ENCODE data around the gene ZNF469.

Gene ZNF469

GRCh38 chr16:88380099-88380498 lies 2.7 kb upstream of the ZNF469 start:
- no peak for DNase-seq

DNA sequence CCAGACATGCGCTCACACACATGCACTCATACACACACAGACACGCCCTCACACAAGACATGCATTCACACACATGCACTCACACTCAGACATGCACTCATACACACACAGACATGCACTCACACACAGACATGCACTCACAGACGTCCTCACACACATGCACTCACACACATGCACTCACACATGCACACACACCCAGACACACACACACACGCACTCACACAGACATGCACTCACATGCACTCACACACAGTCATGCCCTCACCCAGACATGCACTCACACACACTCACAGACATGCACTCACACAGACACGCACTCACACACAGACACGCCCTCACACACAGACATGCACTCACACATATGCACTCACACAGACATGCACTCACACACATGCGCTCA lies 2.1 kb upstream of the ZNF469 start:
- DNase-seq, result no peak

- no peak for DNase-seq
Observed at GRCh38 chr16:88381820-88382451, 823 bp upstream of the ZNF469 start.

GRCh38 chr16:88383401-88384221 lies 852 bp downstream of the ZNF469 start:
- DNase-seq, result no peak

DNA sequence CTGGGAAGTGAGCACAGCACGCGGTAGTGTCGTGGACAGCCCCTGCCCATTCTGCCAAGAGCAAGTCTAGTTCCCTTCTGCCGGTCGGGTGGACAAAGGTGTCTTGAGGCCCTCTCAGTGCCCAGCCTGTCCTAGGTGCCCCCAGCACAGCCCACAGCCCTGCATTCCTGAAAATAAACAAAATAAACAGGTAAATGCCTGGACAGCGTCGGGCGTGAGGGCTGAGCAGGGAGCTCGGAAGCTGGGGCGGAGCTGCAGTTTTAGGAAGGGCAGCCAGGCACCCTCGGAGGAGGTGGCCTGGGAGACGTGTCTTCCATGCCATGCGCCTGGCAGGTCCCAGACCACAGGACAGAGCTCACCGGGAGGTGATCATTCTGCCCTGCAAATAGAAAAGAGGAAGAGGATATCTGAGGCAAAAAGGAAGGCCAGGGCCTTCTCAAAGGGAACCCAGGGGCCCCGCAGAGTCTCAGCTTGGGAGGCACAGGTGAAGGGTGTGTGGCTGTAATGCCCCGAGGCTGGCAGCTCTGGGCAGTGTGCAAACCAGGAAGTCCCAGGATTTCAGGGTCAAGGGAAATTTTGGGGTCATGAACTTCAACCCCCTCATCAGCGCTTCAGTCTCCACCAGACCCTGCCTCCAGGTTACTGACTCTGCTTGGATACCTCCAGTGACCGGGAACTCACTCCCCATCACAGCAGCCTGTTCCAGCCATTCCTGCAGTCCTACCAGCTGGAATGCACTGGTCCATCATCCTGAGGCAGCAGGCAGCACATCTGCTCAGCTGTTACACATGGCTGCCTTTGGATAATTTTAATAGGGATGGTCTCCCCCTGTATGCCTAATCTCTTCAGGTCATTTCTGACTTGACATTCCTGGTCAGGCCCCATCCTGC lies 1.7 kb downstream of the ZNF469 start:
- no peak for DNase-seq

DNA sequence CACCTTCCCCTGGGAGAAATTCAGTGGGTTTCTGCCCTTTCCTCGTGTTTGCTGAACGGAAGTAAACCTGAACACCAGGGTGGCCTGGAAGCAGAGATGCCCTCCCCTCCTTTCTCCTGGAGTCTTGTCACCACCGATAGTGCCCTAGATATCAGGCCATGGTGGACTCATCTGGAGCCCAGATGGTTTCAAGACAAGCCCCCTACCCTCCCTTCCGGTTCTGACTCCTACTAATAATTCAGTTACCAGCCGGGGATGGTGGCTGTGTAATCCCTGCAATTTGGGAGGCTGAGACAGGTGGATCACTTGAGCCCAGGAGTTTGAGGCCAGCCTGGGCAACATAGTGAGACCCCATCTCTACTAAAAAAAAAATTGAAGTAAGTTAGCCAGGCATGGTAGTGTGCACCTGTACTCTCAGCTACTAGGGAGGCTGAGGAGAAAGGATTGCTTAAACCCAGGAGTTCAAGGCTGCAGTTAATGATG lies 2.4 kb downstream of the ZNF469 start:
- no peak for DNase-seq

DNA sequence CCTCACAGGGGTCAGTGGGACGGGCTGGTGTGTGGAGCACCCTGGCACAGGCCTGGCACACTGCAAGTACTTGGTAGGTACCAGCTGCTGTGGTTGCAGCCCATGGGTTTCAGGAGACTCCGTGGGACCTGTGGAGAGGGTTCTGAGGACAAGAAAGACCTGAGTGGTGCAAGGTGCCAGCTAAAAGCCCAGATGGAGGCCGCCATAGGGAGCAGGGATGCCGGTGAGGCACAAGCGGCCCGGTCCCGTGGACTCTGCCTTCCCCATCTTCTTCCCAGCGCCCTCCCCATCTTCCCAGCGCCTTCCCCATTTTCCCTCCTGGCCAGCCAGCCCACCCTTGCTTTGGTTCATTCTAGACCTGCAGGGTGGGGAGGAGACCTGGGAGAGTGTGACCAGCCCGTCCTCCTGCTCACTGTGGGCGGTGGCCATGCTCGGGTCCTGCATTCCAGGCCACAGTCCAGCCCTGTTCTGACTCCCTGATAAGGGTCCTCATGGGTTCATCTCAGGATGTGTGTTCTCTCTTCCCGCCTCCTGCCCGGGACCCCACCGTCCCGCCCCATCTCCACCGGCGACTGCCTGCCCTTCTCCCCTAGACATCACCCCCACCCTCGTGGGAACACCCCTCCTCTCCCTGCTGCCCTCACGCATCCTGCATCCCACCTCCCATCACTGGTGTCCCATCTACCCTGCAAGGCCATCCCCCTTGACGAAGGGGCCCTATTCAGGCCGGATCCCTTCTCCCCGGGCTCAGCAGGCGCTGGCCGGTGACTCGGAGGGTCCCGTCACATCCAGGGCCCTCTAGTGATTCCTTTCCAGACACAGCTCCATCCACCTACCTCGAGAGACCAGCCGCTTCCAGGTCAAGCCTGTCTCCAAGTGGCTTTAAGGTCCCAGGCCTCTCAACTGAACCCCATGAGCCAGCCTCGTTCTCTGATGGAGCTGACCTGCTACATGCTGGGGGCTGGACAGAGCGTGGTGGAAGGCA lies 3.4 kb downstream of the ZNF469 start:
- no peak for DNase-seq

DNA sequence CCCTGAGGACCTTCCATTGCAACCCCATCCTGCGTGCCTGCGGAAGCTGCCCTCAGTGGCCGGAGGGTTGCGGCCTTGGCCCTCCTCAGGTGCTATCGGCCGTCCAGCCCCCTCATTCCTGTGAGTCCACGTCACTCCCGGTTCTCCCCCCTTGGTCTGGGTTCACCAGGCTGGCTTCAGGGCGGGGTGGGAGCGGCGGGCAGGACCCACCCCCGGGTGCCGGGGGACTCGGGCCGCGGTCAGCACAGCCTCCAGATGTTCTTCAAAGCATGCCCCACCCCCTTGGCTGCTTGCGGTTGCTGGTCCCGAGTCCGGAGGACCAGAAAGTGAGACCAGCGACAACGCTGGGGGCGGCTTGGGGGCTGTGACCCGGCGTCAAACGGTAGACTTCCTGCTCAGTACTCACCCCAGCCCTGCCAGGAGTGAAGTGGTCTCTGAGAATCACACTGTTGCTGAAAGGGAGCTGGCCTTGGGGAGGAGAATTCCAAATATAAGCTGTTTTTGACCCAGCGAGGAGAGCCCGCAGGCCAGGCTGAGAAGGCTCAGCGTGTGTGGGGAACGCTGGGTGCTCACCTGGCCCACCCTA lies 4.5 kb downstream of the ZNF469 start:
- no peak for DNase-seq

DNA sequence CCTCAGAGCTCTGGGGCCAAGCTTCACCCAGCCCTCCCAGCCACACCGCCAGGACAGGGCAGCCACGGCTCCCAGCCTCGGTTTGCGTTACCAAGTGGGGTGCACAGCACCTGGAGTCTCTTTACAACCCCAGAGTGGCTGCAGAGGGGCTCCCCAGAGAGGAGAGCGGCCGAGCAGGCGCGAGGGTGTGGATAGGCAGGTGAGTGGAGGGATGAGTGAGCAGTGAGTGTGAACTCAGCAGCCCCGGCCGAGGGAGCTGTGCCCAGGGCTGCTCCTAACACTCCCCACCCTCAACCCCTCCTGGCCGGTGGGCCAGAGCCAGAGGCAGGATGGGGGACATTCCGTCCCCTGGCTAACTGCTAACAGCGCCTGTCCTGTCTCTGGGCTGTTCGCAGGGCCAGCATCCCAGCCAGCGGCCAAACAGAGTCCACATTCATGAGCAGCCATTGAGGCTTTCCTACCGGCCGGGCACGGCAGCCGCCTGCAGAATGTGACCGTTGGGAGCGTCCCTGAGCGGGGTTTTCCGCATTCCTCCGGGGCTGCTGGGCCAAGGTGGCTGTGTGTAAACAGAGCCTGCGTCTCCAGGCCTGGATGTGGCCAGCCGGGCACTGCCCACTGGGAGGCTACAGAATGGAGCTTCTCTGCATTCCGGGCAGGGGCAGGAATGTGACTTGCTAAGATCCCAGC lies 5.3 kb downstream of the ZNF469 start:
- DNase-seq, result no peak

DNA sequence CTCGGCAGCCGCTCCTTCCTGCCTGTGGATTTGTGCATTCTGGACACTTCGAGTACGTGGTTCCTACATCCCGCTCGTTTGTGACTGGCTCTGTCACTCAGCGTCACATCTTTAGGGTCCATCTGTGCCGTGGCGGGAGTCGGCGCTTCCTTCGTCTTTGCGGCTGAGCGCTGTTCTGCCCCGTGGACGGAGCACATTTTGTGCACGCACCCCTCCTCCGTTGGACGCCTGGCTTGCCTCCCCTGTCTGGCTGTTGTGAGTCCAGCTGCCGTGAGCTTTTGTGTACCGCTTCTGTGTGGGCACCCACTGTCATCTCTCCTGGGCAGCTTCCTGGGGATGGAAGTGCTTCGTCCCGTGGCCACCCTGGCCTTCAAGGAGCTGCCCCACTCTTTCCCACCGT lies 6.4 kb downstream of the ZNF469 start:
- no peak for DNase-seq

GRCh38 chr16:88389621-88390160 lies 6.9 kb downstream of the ZNF469 start:
- DNase-seq, result no peak

- no peak for DNase-seq
Observed at GRCh38 chr16:88390265-88390664, 7.5 kb downstream of the ZNF469 start.

GRCh38 chr16:88390735-88391134 lies 8.0 kb downstream of the ZNF469 start:
- DNase-seq, result no peak

DNA sequence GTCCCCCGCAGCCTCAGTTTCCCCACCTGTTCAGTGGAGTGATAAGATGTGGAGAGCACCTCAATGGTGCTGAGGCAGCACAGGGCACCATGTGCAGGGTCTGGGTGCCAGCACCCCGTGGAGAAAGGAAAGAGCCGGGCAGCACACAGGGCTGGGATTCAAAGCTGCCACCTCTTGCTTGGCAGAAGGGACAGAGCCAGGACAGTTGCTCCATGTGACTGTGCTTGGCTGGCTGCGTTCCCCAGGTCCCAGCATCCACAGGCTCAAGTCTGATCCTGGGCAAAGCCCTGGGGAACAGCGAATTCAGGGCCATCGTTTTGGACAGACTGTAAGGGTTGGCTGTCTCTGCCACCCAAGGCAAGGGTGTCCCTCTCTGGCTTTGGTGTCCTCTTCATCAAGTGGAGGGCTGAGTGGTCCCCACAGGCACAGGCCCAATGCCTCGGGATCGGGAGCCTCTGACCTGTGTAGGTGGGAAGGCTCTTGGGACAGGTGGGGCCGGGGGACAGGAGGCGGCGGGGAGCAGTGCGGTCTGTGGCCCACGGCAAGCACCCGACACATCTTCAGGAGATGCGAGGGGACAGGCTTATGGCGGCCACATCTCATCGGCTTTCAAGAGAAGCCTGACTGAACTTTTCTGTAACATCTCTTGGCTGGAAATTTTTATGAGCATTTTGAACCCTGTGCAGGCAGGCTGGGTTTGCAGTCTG lies 8.5 kb downstream of the ZNF469 start:
- no peak for DNase-seq

- no peak for DNase-seq
Observed at GRCh38 chr16:88392111-88392510, 9.4 kb downstream of the ZNF469 start.

- DNase-seq, result no peak
Observed at GRCh38 chr16:88392616-88393015, 9.9 kb downstream of the ZNF469 start.

DNA sequence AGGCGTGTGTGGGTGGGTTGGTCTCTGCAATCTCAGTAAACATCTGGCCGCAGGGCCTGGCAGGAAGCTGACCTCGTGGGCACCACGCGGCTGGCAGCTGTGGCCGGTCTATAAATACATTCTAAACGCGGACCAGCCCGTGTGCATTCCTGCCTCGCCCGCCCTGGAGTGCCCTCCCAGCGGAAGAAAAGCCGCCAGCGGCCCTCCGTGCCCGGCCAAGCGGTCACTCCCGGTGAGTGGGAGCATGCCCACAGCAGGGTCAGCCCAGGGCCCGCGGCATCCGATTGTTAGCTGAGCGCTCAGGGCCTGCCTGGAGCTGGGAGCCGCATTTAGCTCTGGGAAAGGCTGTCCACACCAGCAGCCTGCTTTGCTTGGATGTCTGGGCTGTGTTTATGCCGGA lies 10.3 kb downstream of the ZNF469 start:
- no peak for DNase-seq

GRCh38 chr16:88393571-88393970 lies 10.8 kb downstream of the ZNF469 start:
- DNase-seq, result no peak

GRCh38 chr16:88394426-88394825 lies 11.7 kb downstream of the ZNF469 start:
- no peak for DNase-seq

All from NCI-H1048 (cell line).